Keratinocyte (primary cell): ENCODE results near the gene NR1H3. TPM values are rescaled to one million over a fixed set of nuclear protein-coding genes. Genes with fewer than 3 reads are reported as not detected.

Experiments
- DNase-seq: peaks from one replicate; pipeline ENCODE4 v3.0.0-alpha.2; 2011; ENCODE audit warnings: low read depth, missing footprints, low spot score
- FAIRE-seq: peaks from 2 replicates; lab custom pipeline; 2011; peaks lifted over from hg19 to GRCh38; lab: Jason Lieb, UNC
- H2AFZ ChIP-seq: 2 replicates; pipeline ENCODE4 v1.6.0; 2012; ENCODE audit warnings: low read length, control low read depth, inconsistent platforms; ENCODE audit not compliant: control insufficient read depth
- H3K27ac ChIP-seq: 2 replicates; pipeline ENCODE4 v1.5.1; 2011; ENCODE audit warnings: low read length; ENCODE audit not compliant: control insufficient read depth, insufficient read depth
- H3K27me3 ChIP-seq: 3 replicates; pipeline ENCODE4 v1.6.0; 2011; ENCODE audit warnings: low read length; ENCODE audit not compliant: control insufficient read depth, insufficient read depth; ENCODE audit errors: extremely low read depth
- H3K36me3 ChIP-seq, 2 experiments: 2 replicates in 1 of 2; 3 replicates in 1 of 2; pipeline ENCODE4 v1.5.1; 2011; ENCODE audit warnings: low read length in 2 of 2, mild to moderate bottlenecking in 1 of 2; ENCODE audit not compliant: control insufficient read depth in 2 of 2, insufficient read depth in 2 of 2; ENCODE audit errors: extremely low read depth in 1 of 2
- H3K4me1 ChIP-seq: 3 replicates; pipeline ENCODE4 v1.5.1; 2011; ENCODE audit warnings: low read length; ENCODE audit not compliant: control insufficient read depth, insufficient read depth; ENCODE audit errors: extremely low read depth
- H3K4me2 ChIP-seq: 3 replicates; pipeline ENCODE4 v1.6.0; 2011; ENCODE audit warnings: low read depth, low read length; ENCODE audit not compliant: control insufficient read depth, insufficient read depth; ENCODE audit errors: extremely low read depth
- H3K4me3 ChIP-seq, 3 experiments: fragments of 200-600 bp in 1 of 3; sonication (generic) in 1 of 3; 2 replicates in 2 of 3; 3 replicates in 1 of 3; pipeline ENCODE4 v1.5.1; 2011 to 2016; ENCODE audit warnings: low read length in 3 of 3, mild to moderate bottlenecking in 3 of 3, control low read depth in 2 of 3, inconsistent platforms in 1 of 3, low read depth in 1 of 3, mixed read lengths in 1 of 3, mixed run types in 1 of 3, moderate library complexity in 1 of 3; ENCODE audit not compliant: control insufficient read depth in 2 of 3, insufficient read depth in 2 of 3; ENCODE audit errors: extremely low read depth in 1 of 3
- H3K79me2 ChIP-seq: 2 replicates; pipeline ENCODE4 v1.6.0; 2012; ENCODE audit warnings: low read length; ENCODE audit not compliant: control insufficient read depth, insufficient read depth
- H3K9ac ChIP-seq: 3 replicates; pipeline ENCODE4 v1.6.0; 2011; ENCODE audit warnings: low read length; ENCODE audit not compliant: control insufficient read depth, insufficient read depth; ENCODE audit errors: extremely low read depth
- H3K9me1 ChIP-seq: 3 replicates; pipeline ENCODE4 v1.6.0; 2011; ENCODE audit warnings: low read length; ENCODE audit not compliant: control insufficient read depth, insufficient read depth; ENCODE audit errors: extremely low read depth
- H3K9me3 ChIP-seq: 2 replicates; pipeline ENCODE4 v1.5.1; 2012; ENCODE audit warnings: low read depth, low read length; ENCODE audit not compliant: control insufficient read depth
- H4K20me1 ChIP-seq: 3 replicates; pipeline ENCODE4 v1.6.0; 2011; ENCODE audit warnings: low read length; ENCODE audit not compliant: control insufficient read depth, insufficient read depth; ENCODE audit errors: extremely low read depth
- EZH2 ChIP-seq: IDR thresholded peaks from one replicate; pipeline ENCODE4 v1.6.1; 2012; ENCODE audit warnings: inconsistent platforms, mild to moderate bottlenecking, low read length, moderate library complexity
- dilution Hi-C: fragments of 300-500 bp; cut with MboI; formaldehyde crosslinking; loops from one replicate; pipeline ENCODE4 v1.7.0; 2020; ENCODE audit warnings: low sequenced_read_pairs; ENCODE audit not compliant: extremely low pct_ligation_motif_present
- polyA plus RNA-seq, 5 experiments: library from polyadenylated mRNA; depleted of rRNA in 3 of 5; stranded (reverse) in 3 of 5; stranded (forward) in 1 of 5; unstranded in 1 of 5; fragments of >200 nt; gene quantifications; 1 replicate in 1 of 5; 2 replicates in 3 of 5; 3 replicates in 1 of 5; pipeline versions ENCODE4 v1.2.1 to v1.2.3, GENCODE V29; 2011 to 2012; ENCODE audit warnings: missing spikeins in 2 of 5, low read depth in 1 of 5, low replicate concordance in 1 of 5
- TF ChIP-seq, protein P1 (sequence below), 3 experiments: IDR thresholded peaks in 1 of 3; conservative IDR thresholded peaks in 1 of 3; optimal IDR thresholded peaks in 1 of 3; 2 replicates in 2 of 3; 3 replicates in 1 of 3; pipeline versions ENCODE3 to v1.5.1; 2011; ENCODE audit warnings: low read length in 3 of 3, mild to moderate bottlenecking in 3 of 3, moderate library complexity in 2 of 3, control low read depth in 1 of 3, inconsistent platforms in 1 of 3; ENCODE audit not compliant: insufficient read depth in 2 of 3; ENCODE audit errors: extremely low read depth in 1 of 3

The NR1H3 gene
- polyA plus RNA-seq, 1 donor (not counting 4 experiments of a cell fraction or from before 2014, with no cell fraction given), result 9.1 TPM

DNA sequence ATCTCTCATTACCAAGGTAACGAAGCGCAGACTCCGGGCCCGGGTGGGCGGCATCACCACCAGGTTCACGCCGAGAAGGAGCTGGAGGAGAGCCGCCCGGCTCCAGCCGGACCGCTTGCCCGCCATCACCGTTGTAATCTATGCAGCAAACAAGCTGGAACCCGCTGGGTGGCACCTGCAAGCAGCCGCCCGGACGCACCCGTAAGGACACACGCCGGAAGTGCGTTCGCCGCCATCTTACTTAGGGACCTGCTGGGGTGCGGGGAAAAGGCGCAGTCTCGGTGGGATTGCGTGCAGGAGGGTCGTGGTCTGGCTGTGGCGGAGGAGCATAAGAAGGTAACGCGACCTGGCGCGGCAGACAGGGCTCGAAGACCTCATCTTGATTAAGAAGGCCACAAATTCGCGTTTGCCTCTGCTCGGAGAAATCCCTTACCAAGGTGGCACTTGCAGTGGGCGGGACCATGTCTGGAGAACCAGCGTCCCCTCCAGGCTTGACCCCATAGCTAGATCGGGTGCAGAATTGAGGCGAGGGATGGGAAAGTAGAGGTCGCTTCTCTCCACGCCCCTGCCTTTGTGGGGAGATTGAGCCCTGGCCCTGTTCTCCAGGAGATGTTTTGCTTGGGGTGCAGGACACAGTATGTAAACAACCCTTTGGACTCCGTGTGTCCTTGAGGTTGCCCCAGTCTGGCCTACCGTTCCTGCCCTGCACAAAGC, 9.0 kb upstream of the NR1H3 start, which contains the start of gene ACP2:
Gene ACP2 (minus strand): TSS at position 151 of the 714 bp plus-strand sequence. CDS start 25 bp downstream, at position 126.
- FAIRE-seq (no peak), DNase-seq (no peak)
- Histone ChIP-seq H3K4me2 (peak within 1 kb of the TSS; percentile 88), H3K9me3 (no peaks in the 10 kb centered on the region), H2AFZ (peak within 1 kb of the TSS; percentile 92), H3K4me1 (peaks cover 12% of the 10 kb centered on the region), H3K36me3 (peaks cover 7 to 15% of the 10 kb centered on the region in 2 experiments), H3K9me1 (no peaks in the 10 kb centered on the region), H3K9ac (peak within 1 kb of the TSS; percentile 85), H3K27ac (peak within 1 kb of the TSS; percentile 90), H3K4me3 (peak within 1 kb of the TSS; percentile 79 to 93 (median 92)), H3K79me2 (peaks cover 16% of the 10 kb centered on the region), H3K27me3 (no peaks in the 10 kb centered on the region), H4K20me1 (no peaks in the 10 kb centered on the region)
- TF ChIP-seq, protein P1, sequence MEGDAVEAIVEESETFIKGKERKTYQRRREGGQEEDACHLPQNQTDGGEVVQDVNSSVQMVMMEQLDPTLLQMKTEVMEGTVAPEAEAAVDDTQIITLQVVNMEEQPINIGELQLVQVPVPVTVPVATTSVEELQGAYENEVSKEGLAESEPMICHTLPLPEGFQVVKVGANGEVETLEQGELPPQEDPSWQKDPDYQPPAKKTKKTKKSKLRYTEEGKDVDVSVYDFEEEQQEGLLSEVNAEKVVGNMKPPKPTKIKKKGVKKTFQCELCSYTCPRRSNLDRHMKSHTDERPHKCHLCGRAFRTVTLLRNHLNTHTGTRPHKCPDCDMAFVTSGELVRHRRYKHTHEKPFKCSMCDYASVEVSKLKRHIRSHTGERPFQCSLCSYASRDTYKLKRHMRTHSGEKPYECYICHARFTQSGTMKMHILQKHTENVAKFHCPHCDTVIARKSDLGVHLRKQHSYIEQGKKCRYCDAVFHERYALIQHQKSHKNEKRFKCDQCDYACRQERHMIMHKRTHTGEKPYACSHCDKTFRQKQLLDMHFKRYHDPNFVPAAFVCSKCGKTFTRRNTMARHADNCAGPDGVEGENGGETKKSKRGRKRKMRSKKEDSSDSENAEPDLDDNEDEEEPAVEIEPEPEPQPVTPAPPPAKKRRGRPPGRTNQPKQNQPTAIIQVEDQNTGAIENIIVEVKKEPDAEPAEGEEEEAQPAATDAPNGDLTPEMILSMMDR (optimal IDR thresholded peaks at IDR 0.05 in 1 of 3, IDR thresholded peaks at IDR 0.05 in 1 of 3, conservative IDR thresholded peaks at IDR 0.05 in 1 of 3; ENCODE audit: extremely low read depth in 1 of 3, insufficient read depth in 2 of 3, low read length in 3 of 3), result peak in 2 of 3 experiments; percentile 44 to 59
- no peak for TF ChIP-seq EZH2
- dilution Hi-C loops, result no loop called here

DNA sequence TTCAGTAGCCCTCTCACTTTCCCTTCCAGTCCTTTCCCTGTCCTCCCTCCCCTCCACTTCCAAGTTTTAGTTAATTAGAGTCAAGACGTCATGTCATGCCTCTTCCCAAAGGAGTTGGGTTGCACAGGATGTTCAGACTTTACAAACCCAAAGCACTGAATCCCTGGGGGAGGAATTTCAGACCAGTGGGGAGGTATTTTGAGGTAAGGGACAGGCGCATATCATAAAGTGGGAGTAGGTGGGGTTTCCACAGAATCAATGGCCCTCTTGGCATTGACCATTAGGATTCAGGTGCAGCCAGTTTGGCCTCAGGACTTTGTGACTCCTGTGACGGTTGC, 8.4 kb upstream of the NR1H3 start:
- no peak for FAIRE-seq
- peak overlapping the region; percentile 85 for H3K9ac ChIP-seq

More for the DNA sequence above, 8.4 kb upstream of the NR1H3 start:
- Histone ChIP-seq H3K27ac (peak overlapping the region; percentile 90), H2AFZ (peak overlapping the region; percentile 92), H3K4me3 (peak overlapping the region; percentile 79 to 93 (median 92)), H4K20me1 (no peaks in the 10 kb centered on the region), H3K4me1 (peaks cover 12% of the 10 kb centered on the region), H3K27me3 (no peaks in the 10 kb centered on the region), H3K36me3 (peaks cover 7 to 14% of the 10 kb centered on the region in 2 experiments), H3K9me1 (no peaks in the 10 kb centered on the region), H3K79me2 (peaks cover 16% of the 10 kb centered on the region), H3K9me3 (no peaks in the 10 kb centered on the region), H3K4me2 (peak overlapping the region; percentile 85)
- no peak for TF ChIP-seq EZH2
- TF ChIP-seq, protein P1 (optimal IDR thresholded peaks at IDR 0.05 in 1 of 3, IDR thresholded peaks at IDR 0.05 in 1 of 3, conservative IDR thresholded peaks at IDR 0.05 in 1 of 3; ENCODE audit: extremely low read depth in 1 of 3, insufficient read depth in 2 of 3, low read length in 3 of 3), result no peak
- dilution Hi-C loops, result no loop called here
- DNase-seq, result no peak
